GM23248 (cell line): ENCODE data around the gene MORN4. TPM values are rescaled to one million over a fixed set of nuclear protein-coding genes. Genes with fewer than 3 reads are reported as not detected.
A peak's percentile ranks its signal among the peaks of the same experiment; 100 is the strongest.

Experiments used
- DNase-seq: peaks from one replicate; pipeline ENCODE4 v3.0.0-alpha.2; 2015
- H2AFZ ChIP-seq: fragments of 200-600 bp; sonication (generic); 2 replicates; pipeline ENCODE4 v1.6.1; 2016; ENCODE audit warnings: antibody characterized with exemption
- H3F3A ChIP-seq: fragments of 200-600 bp; sonication (generic); 2 replicates; pipeline ENCODE4 v1.6.1; 2016; ENCODE audit warnings: mild to moderate bottlenecking, antibody characterized with exemption, mixed run types; ENCODE audit not compliant: insufficient read depth
- H3K27ac ChIP-seq: fragments of 200-600 bp; sonication (generic); 2 replicates; pipeline ENCODE4 v1.5.1; 2016; ENCODE audit warnings: mild to moderate bottlenecking
- H3K27me3 ChIP-seq: fragments of 200-600 bp; sonication (generic); replicated peaks from 2 replicates; pipeline ENCODE4 v1.6.1; 2016; ENCODE audit warnings: mild to moderate bottlenecking; ENCODE audit not compliant: insufficient read depth
- H3K36me3 ChIP-seq: fragments of 200-600 bp; sonication (generic); 2 replicates; pipeline ENCODE4 v1.6.1; 2016; ENCODE audit warnings: low read depth, mild to moderate bottlenecking
- H3K4me1 ChIP-seq: fragments of 200-600 bp; sonication (generic); 2 replicates; pipeline ENCODE4 v1.6.1; 2016; ENCODE audit warnings: mild to moderate bottlenecking; ENCODE audit not compliant: insufficient read depth
- H3K4me2 ChIP-seq: fragments of 200-600 bp; sonication (generic); one replicate; pipeline ENCODE4 v1.6.1; 2016; ENCODE audit warnings: mild to moderate bottlenecking; ENCODE audit not compliant: unreplicated experiment
- H3K4me3 ChIP-seq: fragments of 200-600 bp; sonication (generic); 2 replicates; pipeline ENCODE4 v1.5.1; 2016; ENCODE audit warnings: mild to moderate bottlenecking
- H3K79me2 ChIP-seq: fragments of 200-600 bp; sonication (generic); 2 replicates; pipeline ENCODE4 v1.6.1; 2016; ENCODE audit warnings: mild to moderate bottlenecking; ENCODE audit not compliant: insufficient read depth
- H3K9ac ChIP-seq: fragments of 200-600 bp; sonication (generic); 2 replicates; pipeline ENCODE4 v1.6.1; 2016; ENCODE audit warnings: mild to moderate bottlenecking
- H3K9me2 ChIP-seq: fragments of 200-600 bp; sonication (generic); 2 replicates; pipeline ENCODE4 v1.6.1; 2016; ENCODE audit warnings: mixed run types, mild to moderate bottlenecking, moderate library complexity; ENCODE audit not compliant: insufficient read depth
- H3K9me3 ChIP-seq: fragments of 200-600 bp; sonication (generic); one replicate; pipeline ENCODE4 v1.6.1; 2017; ENCODE audit warnings: low read depth
- H4K20me1 ChIP-seq: fragments of 200-600 bp; sonication (generic); 2 replicates; pipeline ENCODE4 v1.6.0; 2016; ENCODE audit not compliant: insufficient read depth
- EZH2 ChIP-seq: fragments of 200-600 bp; sonication (generic); IDR thresholded peaks from 2 replicates; pipeline ENCODE4 v1.6.1; 2018; ENCODE audit warnings: antibody characterized with exemption, mild to moderate bottlenecking; ENCODE audit not compliant: insufficient read depth, poor library complexity, severe bottlenecking
- EZH2phosphoT487 ChIP-seq: fragments of 200-600 bp; sonication (generic); IDR thresholded peaks from 2 replicates; pipeline ENCODE4 v1.6.1; 2018; ENCODE audit warnings: antibody characterized with exemption, moderate library complexity, mild to moderate bottlenecking, low read depth; ENCODE audit not compliant: insufficient read depth
- WGBS, 2 experiments: methylation state at CpG; one replicate each; pipeline ENCODE4 v1.1.6; 2015 to 2017; ENCODE audit warnings: low lambda C conversion rate in 2 of 2, low coverage in 1 of 2; ENCODE audit errors: missing lambda C conversion rate in 2 of 2; 5-methylcytosine and 5-hydroxymethylcytosine counted together
- in situ Hi-C: fragments of 300-500 bp; cut with MboI; formaldehyde crosslinking; loops from 2 replicates; pipeline ENCODE4 v1.15.0; 2020
- polyA plus RNA-seq: library from polyadenylated mRNA; unstranded; fragments of >200 nt; fragmentation: Nextera tagmentation; extraction: Ambion mirVana; gene quantifications from 2 replicates; pipeline ENCODE4 v1.2.1, GENCODE V29; 2016
- total RNA-seq: library from RNA; depleted of rRNA; stranded (reverse); fragments of >200 nt; shearing (Covaris generic); gene quantifications from 2 replicates; pipeline ENCODE4 v1.2.3, GENCODE V29; 2014

MORN4 gene
- total and polyA plus RNA-seq, 2 experiments from 2014 or later, result 7.9 to 19.8 TPM

DNA sequence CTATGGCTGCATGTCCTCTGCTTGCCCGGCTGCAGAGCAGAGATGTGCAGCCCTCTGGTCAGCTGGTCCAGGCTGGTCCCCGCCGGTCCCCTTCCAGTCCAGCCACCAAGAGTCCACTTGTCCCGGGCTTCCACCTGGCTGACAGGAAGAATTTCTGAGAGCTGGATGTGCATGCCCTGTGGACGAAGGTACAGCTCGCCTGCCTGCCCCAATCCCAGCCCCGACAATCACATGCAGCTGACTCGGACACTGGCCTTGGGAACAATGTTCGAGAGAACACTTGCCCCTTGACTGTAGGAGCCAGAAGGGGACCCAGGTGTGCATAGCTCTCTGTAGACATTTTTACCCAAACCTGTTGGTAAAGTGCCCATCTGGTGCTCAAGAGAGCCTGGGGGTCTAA lies 41.9 kb upstream of the MORN4 start:
- TF ChIP-seq EZH2phosphoT487 (no peak), EZH2 (no peak)
- Histone ChIP-seq H3K9me3 (no peaks in the 10 kb centered on the region), H3F3A (peaks cover 50% of the 10 kb centered on the region), H3K9me2 (no peaks in the 10 kb centered on the region), H3K36me3 (peaks cover 68% of the 10 kb centered on the region; the same call in 1 of the 2 replicates), H2AFZ (no peak overlapping the region), H3K4me3 (no peak overlapping the region), H3K79me2 (peaks cover 22% of the 10 kb centered on the region), H3K4me1 (no peaks in the 10 kb centered on the region), H3K4me2 (no peak overlapping the region), H4K20me1 (no peaks in the 10 kb centered on the region), H3K9ac (no peak overlapping the region), H3K27ac (no peak overlapping the region), H3K27me3 (no peaks in the 10 kb centered on the region)
- WGBS, 2 experiments, result 83 to 84% methylated on average over 9 of the region's 9 CpGs
- DNase-seq, result no peak
- in situ Hi-C loops, result no loop called here

DNA sequence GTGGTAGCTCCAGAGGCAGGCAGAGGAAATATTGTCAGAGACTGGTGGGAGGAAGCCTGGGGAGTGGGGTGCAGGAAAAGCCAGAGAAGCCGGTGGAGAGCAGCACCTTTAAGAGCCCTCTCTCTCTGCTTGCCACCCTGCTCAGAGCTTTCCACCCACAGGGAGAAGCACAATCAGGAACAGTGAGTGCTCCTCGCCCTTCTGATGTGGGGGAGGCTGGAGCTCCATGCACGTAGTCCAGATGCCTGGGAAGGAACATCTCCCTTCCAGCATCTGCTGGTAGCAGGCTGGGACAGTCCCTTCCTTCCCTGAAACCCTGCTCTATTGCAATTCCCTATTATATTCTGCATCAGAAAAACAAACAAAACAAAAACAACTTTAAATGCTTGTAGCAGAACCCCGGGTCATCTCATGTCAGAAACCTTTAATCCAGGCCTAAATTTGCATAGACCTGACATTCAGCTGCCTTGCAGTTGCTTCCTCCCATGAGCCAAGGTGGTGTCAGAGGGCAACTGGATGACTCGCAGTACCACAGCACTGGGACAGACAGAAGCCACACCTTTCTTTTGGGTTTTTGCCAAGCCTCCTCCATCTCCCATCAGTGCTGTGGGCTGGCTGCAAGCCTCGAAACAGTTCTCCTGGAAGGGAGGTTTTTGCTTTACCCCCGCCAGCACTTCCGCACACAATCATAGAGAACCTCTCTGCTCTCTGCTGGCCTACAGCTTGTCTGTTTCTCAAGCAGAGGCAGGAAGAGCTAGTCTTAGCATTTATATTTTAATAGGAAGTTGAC lies 40.6 kb upstream of the MORN4 start:
- H3K9me2 ChIP-seq, result no peaks in the 10 kb centered on the region
- H3K4me1 ChIP-seq, result no peaks in the 10 kb centered on the region
- no peak for TF ChIP-seq EZH2phosphoT487
- no peak for TF ChIP-seq EZH2
- peaks cover 74% of the 10 kb centered on the region; the same call in 1 of the 2 replicates for H3K36me3 ChIP-seq
- no peak overlapping the region for H3K9ac ChIP-seq
- H3K4me3 ChIP-seq, result no peak overlapping the region
- no peak overlapping the region for H2AFZ ChIP-seq
- no peak overlapping the region for H3K4me2 ChIP-seq
- DNase-seq, result peak; percentile 78
- H3K79me2 ChIP-seq, result peaks cover 11% of the 10 kb centered on the region
- no peaks in the 10 kb centered on the region for H3K27me3 ChIP-seq
- peaks cover 48% of the 10 kb centered on the region for H3F3A ChIP-seq
- 73 to 76% methylated on average over 8 of the region's 8 CpGs for WGBS, 2 experiments
- H4K20me1 ChIP-seq, result no peaks in the 10 kb centered on the region
- no peaks in the 10 kb centered on the region for H3K9me3 ChIP-seq
- in situ Hi-C loops, result no loop called here
- H3K27ac ChIP-seq, result peak overlapping the region; percentile 23

DNA sequence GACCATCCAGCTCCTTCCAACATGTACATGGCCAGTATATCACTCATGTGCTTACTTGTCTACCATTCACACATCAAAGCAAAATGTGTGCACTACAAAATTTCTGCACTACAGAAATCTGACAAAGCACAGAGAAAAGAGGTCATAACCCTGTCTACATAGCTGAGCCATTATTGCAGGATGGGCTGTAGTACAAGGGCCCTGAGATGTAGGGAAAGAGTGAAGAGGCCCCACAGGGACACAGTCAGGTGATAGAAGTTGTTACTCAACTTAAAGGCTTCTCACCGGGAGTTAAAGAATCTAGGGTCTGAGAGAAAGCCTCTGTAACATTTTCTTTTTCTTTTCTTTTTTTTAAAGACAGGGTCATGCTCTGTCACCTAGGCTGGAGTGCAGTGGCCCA lies 36.3 kb upstream of the MORN4 start:
- WGBS, 2 experiments, result 50 to 53% methylated on average over 1 of the region's 1 CpG
- no peak for DNase-seq

DNA sequence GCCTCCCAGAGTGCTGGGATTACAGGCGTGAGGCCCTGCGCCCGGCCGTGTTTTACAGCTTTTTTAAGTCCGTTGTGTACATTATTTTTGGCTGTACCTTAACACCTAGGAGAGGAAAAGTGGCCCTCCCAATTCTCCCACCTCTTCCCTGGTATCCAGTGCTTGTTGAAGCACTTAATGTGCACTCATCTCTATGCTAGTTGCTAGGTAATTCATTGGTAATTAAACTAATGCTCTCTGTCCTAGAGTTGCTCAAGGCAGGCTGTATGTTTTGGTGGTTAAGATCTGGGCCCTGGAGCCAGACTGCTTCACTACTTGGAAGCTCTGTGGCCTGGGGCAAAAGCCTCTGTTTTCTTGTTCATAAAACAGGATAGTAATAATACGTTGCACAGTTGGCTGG lies 34.2 kb upstream of the MORN4 start:
- no peak overlapping the region for H3K4me3 ChIP-seq
- H3K9me2 ChIP-seq, result no peaks in the 10 kb centered on the region
- no peak overlapping the region for H3K4me2 ChIP-seq
- no peak overlapping the region for H3K27ac ChIP-seq
- no peaks in the 10 kb centered on the region for H3K4me1 ChIP-seq
- peaks cover 10% of the 10 kb centered on the region; the same call in 1 of the 2 replicates for H3K79me2 ChIP-seq
- H4K20me1 ChIP-seq, result no peaks in the 10 kb centered on the region
- in situ Hi-C loops, result no loop called here
- 0 out of 2 replicates have a peak, but pooled peaks cover 4% of the 10 kb centered on the region for H3F3A ChIP-seq
- H3K36me3 ChIP-seq, result peaks cover 62% of the 10 kb centered on the region
- no peak for TF ChIP-seq EZH2
- no peak for TF ChIP-seq EZH2phosphoT487
- H3K9me3 ChIP-seq, result no peaks in the 10 kb centered on the region
- H2AFZ ChIP-seq, result no peak overlapping the region
- no peak for DNase-seq
- no peak overlapping the region for H3K9ac ChIP-seq
- no peaks in the 10 kb centered on the region for H3K27me3 ChIP-seq
- WGBS, 2 experiments, result 89% methylated on average over 6 of the region's 6 CpGs

More for the DNA sequence above, 36.3 kb upstream of the MORN4 start:
- H3K36me3 ChIP-seq, result peaks cover 63% of the 10 kb centered on the region; the same call in 1 of the 2 replicates
- H3K9ac ChIP-seq, result no peak overlapping the region
- no peak overlapping the region for H3K27ac ChIP-seq
- TF ChIP-seq EZH2 (no peak), EZH2phosphoT487 (no peak)
- no peaks in the 10 kb centered on the region for H3K27me3 ChIP-seq
- H3K9me3 ChIP-seq, result no peaks in the 10 kb centered on the region
- H3K4me3 ChIP-seq, result no peak overlapping the region
- no peaks in the 10 kb centered on the region; the same call in none of the 2 replicates for H3K79me2 ChIP-seq
- in situ Hi-C loops, result no loop called here
- H4K20me1 ChIP-seq, result no peaks in the 10 kb centered on the region
- H3K9me2 ChIP-seq, result no peaks in the 10 kb centered on the region
- H3F3A ChIP-seq, result peaks cover 21% of the 10 kb centered on the region
- no peaks in the 10 kb centered on the region for H3K4me1 ChIP-seq
- H2AFZ ChIP-seq, result no peak overlapping the region
- no peak overlapping the region for H3K4me2 ChIP-seq

DNA sequence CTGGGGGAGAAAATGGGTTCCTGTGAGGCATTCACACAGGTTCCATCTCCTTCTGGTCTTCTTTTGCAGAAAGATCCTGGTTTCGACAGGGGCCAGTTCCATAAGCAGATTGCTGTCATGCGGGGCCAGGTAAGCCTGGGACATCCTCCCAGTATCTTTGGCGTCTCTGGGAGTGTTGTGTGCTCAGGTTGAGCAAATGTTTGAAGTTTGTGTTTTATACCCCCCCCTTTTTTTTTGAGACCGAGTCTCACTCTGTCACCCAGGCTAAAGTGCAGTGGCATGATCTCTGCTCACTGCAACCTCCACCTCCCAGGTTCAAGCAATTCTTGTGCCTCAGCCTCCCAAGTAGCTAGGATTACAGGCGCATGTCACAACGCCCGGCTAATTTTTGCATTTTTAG lies 33.7 kb upstream of the MORN4 start:
- H3K4me3 ChIP-seq, result no peak overlapping the region
- no peak for TF ChIP-seq EZH2phosphoT487
- no peak for TF ChIP-seq EZH2
- 0 out of 2 replicates have a peak, but pooled peaks cover 4% of the 10 kb centered on the region for H3F3A ChIP-seq
- in situ Hi-C loops, result no loop called here
- H2AFZ ChIP-seq, result no peak overlapping the region
- no peak overlapping the region for H3K27ac ChIP-seq
- H3K4me2 ChIP-seq, result no peak overlapping the region
- H3K36me3 ChIP-seq, result peaks cover 58% of the 10 kb centered on the region
- H3K9me3 ChIP-seq, result no peaks in the 10 kb centered on the region
- no peaks in the 10 kb centered on the region for H3K4me1 ChIP-seq
- H3K79me2 ChIP-seq, result peaks cover 15% of the 10 kb centered on the region; the same call in 1 of the 2 replicates
- DNase-seq, result no peak
- H3K9me2 ChIP-seq, result no peaks in the 10 kb centered on the region
- WGBS, 2 experiments, result 89% methylated on average over 7 of the region's 7 CpGs
- no peak overlapping the region for H3K9ac ChIP-seq
- no peaks in the 10 kb centered on the region for H3K27me3 ChIP-seq
- H4K20me1 ChIP-seq, result no peaks in the 10 kb centered on the region
